Kasumi-1 (cell line): ENCODE data around the gene SULT1E1.

Source experiments
- DNase-seq, 2 experiments: peaks; one replicate each; lab custom pipeline; 2025; lab: John Stamatoyannopoulos, UW

The SULT1E1 gene

DNA sequence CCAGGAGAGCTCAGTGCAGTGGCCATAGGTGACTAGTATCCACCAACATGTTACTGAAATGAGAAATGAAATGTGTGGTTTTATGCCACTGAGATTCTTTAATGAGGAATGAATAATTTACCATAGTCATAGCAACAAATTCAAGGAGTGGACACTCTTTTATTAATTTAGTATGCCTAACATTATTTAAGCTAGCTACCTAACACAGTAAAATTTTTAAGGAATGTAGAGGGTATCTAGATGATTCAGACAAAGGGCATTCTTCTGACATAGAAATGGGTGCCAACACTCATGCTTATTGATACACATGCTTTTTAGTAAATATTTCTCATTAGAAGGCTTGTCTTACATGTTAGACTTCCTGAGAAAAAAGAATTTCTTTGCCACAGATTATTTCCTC lies 66.2 kb downstream of the SULT1E1 start:
- DNase-seq, result no peak
